NOMO-1 (cell line): Measurements from ENCODE around the gene CAV3.
"Not testable (repeated sequence)": the region's sequence is repeated elsewhere in the genome, so short reads cannot be mapped to it uniquely, and the experiment has no call there.

Experiments
- DNase-seq, 2 experiments: peaks; one replicate each; lab custom pipeline; 2025; ENCODE audit not compliant: unreplicated experiment in 2 of 2; lab: John Stamatoyannopoulos, UW

Gene CAV3

GRCh38 chr3:8733332-8734094 lies at the start of gene CAV3:
Gene CAV3 (plus strand): TSS chr3:8733802. CDS start chr3:8733877, 75 bp downstream.
- DNase-seq: no peak

GRCh38 chr3:8684992-8685391 lies 48.6 kb upstream of the CAV3 start:
- DNase-seq: not testable (repeated sequence)

DNA sequence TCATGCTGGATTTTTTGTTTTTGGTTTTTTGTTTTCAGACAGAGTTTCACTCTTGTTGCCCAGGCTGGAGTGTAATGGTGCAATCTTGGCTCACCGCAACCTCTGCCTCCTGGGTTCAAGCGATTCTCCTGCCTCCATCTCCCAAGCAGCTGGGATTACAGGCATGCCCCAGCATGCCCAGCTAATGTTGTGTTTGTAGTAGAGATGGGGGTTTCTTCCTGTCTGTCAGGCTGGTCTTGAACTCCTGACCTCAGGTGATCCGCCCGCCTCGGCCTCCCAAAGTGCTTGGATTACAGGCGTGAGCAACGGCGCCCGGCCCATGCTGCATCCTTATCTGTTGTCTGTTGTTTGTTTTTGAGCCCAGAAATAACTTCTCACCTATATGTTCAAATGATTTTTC lies 42.3 kb upstream of the CAV3 start:
- DNase-seq: not testable (repeated sequence)

GRCh38 chr3:8702560-8702959 lies 31.0 kb upstream of the CAV3 start:
- no peak for DNase-seq

DNA sequence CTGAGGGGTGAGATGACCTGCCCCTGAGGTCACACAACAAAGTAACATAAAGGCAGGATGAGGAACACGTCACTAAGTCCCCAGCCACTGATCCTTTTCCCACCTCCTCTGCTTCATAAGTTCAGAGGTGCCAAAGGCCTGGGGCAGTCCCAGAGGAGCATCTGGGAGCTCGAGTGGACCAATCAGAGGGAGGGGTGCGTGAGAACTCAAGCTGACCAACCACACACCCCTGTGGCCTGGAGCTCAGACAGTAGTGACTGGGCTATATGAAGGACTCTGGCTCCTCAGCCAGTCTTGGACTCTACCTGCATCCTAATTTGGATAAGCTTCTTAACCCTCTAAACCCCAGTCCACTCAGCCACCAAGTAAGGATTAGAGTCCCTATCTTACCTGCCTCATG lies 28.0 kb upstream of the CAV3 start:
- DNase-seq: no peak

GRCh38 chr3:8709287-8709686 lies 24.3 kb upstream of the CAV3 start:
- no peak for DNase-seq

GRCh38 chr3:8709801-8710507 lies 23.6 kb upstream of the CAV3 start:
- no peak for DNase-seq

DNA sequence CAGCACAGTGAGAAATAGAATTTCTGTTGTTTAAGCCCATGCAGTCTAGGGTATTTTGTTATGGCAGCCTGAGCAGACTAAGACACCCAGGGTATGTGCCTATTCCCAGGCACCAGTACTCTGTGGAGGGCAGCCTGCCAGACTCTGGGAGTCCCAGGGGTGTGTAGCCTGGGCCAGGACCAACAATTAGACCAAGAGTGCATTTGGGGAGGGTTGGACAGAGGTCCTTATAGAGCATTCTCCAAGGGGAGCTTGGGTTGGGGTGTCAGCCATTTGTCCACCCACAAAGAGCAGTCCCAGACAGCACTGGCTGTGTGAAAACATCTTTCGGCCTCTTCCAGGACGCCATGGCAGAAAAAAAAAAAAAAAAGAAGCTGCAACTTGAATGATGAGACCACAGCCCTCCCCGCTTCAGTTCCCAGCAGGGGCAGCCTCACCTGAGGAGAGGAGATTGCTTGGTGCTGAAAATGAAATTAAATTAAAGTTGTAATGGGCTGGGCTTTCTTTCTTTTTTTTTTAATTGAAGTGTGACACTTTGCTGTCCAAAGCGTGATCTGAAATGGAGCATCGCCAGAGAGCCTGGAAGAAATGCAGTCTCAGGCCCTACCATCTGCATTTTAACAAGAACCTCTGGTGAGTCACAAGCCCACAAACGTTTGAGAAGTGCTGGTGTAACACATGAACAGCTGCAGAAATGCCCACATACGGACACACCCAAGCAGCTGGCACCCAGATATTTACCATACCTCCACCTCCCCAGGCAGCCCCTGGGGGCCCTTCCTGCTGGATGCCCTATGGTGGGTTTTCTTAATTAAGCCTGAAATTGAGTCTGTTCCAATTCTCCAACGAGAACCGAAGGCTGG lies 21.3 kb upstream of the CAV3 start:
- peak; percentile 4 to 6 for DNase-seq

GRCh38 chr3:8712908-8713255 lies 20.7 kb upstream of the CAV3 start:
- DNase-seq: no peak

- DNase-seq: no peak
These were observed 19.5 kb upstream of the CAV3 start for GRCh38 chr3:8713901-8714759.

GRCh38 chr3:8715757-8716156 lies 17.8 kb upstream of the CAV3 start:
- not testable (repeated sequence) for DNase-seq

DNA sequence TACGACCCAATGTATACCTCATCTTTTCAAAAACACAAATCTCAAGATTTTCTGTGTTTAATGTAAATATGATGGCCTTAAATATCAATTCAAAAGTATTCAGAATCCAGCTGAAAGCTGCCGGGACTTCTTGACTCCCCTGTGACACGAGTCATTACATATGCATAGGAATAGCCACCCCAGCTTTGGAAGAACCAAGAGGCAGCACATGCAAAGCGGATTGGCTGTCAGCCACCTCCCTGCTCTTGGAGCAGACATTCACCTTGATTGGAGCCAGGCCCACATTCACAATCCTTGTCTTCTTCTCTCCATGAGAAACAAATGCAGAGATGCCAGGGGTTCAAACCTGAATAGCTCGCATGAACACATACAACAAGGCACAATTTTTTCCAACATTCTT lies 10.8 kb upstream of the CAV3 start:
- no peak for DNase-seq

DNA sequence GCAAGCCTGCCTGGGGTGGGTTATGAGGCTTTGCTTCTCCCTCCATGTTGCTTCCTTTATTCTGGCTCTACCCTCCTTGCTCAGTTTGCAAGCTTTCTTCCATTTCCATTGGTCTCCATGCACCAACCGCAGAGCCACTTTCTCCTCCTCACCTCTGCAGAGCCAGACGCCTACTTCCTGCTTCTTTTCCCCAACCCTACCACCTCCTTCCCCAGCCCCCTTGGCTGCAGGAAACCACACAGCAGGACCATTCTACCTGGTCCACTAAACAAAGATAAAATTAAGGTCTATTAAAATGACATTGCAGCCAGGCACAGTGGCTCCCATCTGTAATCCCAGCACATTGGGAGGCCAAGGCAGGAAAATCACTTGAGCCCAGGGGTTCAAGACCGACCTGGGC lies 10.0 kb upstream of the CAV3 start:
- no peak for DNase-seq

DNA sequence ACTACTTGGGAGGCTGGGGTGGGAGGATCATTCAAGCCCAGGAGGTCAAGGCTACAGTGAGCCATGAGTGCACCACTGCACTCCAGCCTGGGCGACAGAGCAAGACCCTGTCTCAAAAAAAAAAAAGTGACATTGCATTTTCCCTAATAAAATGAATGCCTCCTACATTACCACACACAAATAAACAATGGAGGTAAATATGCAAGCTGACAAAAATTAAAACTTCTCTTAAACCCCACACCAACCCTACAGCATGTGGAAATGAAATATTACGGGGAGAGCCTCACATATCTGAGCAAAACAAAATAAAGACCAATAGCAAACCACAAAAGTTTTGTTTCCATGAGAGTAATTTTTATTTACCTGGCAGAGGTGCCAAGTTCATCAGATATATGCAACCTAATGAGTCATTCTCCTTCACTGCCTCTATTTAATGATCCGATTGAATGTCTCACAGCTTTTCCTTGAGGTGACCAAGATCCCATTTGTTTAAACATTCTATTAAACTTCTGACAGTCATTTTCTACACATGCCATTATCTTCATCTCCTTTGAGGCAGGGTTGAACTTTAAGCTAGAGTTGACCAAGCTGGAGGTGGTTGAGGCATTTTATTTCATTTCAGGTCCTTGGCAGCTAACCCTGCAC lies 9.4 kb upstream of the CAV3 start:
- DNase-seq: no peak

DNA sequence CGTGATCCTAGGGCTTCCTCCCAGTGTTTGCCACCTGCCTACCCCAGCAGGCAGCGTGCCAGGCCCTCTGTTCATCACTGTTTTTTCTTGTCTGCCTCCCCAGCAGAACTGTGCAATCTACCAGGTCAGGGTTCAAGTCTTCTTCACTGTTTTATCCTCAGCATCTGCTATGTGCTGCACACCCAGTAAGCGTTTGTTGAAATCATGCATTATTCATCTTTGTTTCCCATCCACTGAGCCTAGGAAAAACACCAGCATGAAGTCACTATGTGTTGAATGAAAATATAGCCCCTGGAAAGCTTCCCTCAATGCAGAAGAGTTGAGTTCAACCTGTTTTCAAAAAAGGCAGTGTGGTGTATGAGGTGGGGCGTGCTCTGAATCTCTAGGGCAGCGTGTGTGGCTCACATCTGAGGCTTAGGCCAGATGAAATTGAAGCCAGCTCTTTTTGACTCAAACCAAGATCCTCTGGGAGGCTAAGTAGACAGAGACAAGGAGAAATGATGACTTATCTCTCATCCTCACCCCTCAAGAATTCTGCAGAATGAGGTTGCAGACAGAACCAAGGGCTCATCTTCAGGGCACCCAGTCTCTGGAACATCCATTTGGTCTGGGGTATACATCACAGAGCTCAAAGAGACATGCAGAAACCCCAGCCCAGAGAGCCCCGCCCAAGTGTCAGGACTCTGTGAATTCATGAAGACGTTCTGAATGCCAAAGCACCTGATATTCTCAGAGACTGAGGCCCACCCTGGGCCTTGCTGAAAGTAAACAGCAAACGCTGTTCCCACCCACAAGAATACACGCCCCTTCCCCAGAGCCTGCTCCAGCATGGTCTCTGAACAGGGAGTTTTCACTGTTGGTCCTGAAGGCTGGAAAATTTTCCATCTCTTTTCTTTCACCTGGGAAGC lies 5.7 kb upstream of the CAV3 start:
- DNase-seq: no peak

GRCh38 chr3:8729479-8729878 lies 4.1 kb upstream of the CAV3 start:
- no peak for DNase-seq

DNA sequence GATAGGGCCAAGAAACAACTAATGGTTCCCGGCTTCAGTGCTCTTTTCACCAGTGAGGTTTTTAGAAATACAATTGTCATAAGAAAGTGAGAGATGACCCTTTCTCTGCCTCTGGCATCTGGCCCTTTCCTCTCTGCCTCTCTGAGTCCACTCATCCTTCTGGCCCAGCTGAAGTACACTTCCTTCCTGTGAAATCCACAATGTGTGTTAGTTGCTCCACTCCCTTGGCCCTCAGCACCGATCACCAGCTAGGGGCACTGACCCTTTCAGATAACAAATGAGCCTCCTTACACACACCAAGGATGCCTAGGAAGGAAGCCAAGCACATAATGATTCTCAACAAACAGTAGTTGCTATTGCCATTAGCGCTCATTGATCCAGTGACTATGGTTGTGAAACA lies 2.9 kb upstream of the CAV3 start:
- no peak for DNase-seq

DNA sequence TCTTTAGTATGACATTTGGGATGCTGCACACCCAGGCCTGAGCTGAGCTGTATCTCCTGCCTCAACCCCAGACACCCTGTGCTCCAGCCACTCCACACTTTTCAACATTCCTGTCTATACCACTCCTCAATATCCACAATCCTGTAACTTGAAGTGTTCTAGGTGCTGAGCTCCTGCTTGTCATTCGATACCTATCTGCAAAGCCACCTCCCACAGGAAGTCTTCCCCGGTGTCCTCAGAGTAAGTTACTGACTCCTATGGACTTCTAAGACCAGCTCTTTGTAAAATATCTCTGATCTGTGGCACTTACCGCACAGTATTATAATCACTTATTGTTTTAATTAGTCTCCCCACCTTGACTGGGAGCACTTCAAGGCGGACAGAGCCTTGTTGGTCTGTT lies 1.2 kb upstream of the CAV3 start:
- DNase-seq: no peak
